ENCODE measurements around the gene STK31.

- TF ChIP-seq POLR2AphosphoS5 (IDR thresholded peaks at IDR 0.05; ENCODE audit: low read depth, low read length) (no peak), POLR2A (IDR thresholded peaks at IDR 0.05; ENCODE audit: low read depth, low read length) (no peak), TAF1 (IDR thresholded peaks at IDR 0.05; ENCODE audit: low read depth, low read length) (no peak), PAX5 (IDR thresholded peaks at IDR 0.05; ENCODE audit: insufficient read depth, low read length, severe bottlenecking) (no peak), SPI1 (IDR thresholded peaks at IDR 0.05; ENCODE audit: low read depth, low read length) (no peak)
These were observed 32.0 kb downstream of the STK31 start for GRCh38 chr7:23742051-23742450.
